HG03521 (cell line): Measurements from ENCODE around the gene VARS1.
"Not testable (repeated sequence)": the region's sequence is repeated elsewhere in the genome, so short reads cannot be mapped to it uniquely, and the experiment has no call there.

Source experiments
- ATAC-seq: cut with Tn5 transposase; IDR thresholded peaks from one replicate; pipeline ENCODE4 v1.9.1; 2021; ENCODE audit warnings: mild to moderate bottlenecking, moderate library complexity; ENCODE audit not compliant: unreplicated experiment

Gene VARS1

GRCh38 chr6:31795616-31796298, at the start of gene VARS1:
Gene VARS1, minus strand, starts transcription at chr6:31795752. Its CDS starts 535 bp downstream, at chr6:31795217.
- ATAC-seq: peak; percentile 77

- ATAC-seq: no peak
Measured at GRCh38 chr6:31844507-31844906, 49.0 kb upstream of the VARS1 start.

GRCh38 chr6:31842053-31842452, 46.5 kb upstream of the VARS1 start:
- ATAC-seq: no peak

GRCh38 chr6:31839779-31840126, 44.2 kb upstream of the VARS1 start:
- not testable (repeated sequence) for ATAC-seq

GRCh38 chr6:31838968-31839367, 43.4 kb upstream of the VARS1 start:
- ATAC-seq: no peak

- ATAC-seq: not testable (repeated sequence)
Measured at GRCh38 chr6:31838114-31838553, 42.6 kb upstream of the VARS1 start.

- no peak for ATAC-seq
Measured at GRCh38 chr6:31837369-31838113, 42.0 kb upstream of the VARS1 start.

GRCh38 chr6:31836474-31837368, 41.2 kb upstream of the VARS1 start:
- no peak for ATAC-seq

- ATAC-seq: no peak
Measured at GRCh38 chr6:31836047-31836473, 40.5 kb upstream of the VARS1 start.

GRCh38 chr6:31834367-31835250, 39.1 kb upstream of the VARS1 start:
- ATAC-seq: no peak

GRCh38 chr6:31831350-31832215, 36.0 kb upstream of the VARS1 start:
- no peak for ATAC-seq

- ATAC-seq: no peak
Measured at GRCh38 chr6:31830886-31831335, 35.4 kb upstream of the VARS1 start.

GRCh38 chr6:31829633-31830283, 34.2 kb upstream of the VARS1 start:
- ATAC-seq: no peak

- peak; percentile 73 for ATAC-seq
Measured at GRCh38 chr6:31827286-31828079, 31.9 kb upstream of the VARS1 start, which contains the start of gene HSPA1B. Gene HSPA1B, plus strand, starts transcription at chr6:31827738. Its CDS starts 213 bp downstream, at chr6:31827951.

GRCh38 chr6:31826793-31827285, 31.3 kb upstream of the VARS1 start:
- no peak for ATAC-seq

- no peak for ATAC-seq
Measured at GRCh38 chr6:31825553-31825952, 30.0 kb upstream of the VARS1 start.

GRCh38 chr6:31823592-31824196, 28.1 kb upstream of the VARS1 start:
- not testable (repeated sequence) for ATAC-seq
